HG03097 (cell line): ENCODE results near the gene ZBTB45.

Source experiments
- ATAC-seq: cut with Tn5 transposase; IDR thresholded peaks from one replicate; pipeline ENCODE4 v1.9.1; 2021; ENCODE audit not compliant: unreplicated experiment, low FRiP score

ZBTB45 gene

DNA sequence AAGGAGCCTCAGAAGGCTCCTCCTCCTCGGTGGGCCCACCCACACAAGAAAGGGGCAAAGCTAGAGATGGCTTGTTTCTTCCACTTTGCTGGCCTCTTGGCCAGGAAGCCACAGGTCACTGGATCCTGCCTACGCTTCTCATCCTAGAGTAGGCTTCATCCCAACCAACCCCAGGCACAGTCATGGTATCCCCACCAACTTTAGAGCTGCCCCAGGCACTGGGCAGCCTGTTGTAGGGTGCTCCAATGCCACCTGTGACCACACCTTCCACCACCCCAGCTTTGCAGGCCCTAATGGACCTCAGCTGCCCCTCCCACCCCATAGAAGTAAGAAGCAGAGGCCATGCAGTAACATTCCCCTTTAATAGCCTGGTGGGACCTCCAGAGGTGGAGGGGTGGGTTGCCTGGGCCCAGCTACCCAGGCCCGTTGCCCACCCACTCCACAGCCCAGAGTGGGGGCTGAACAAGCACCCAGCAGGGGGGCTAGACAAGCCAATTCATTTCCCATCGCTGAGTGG lies 35.8 kb upstream of the ZBTB45 start:
- no peak for ATAC-seq

DNA sequence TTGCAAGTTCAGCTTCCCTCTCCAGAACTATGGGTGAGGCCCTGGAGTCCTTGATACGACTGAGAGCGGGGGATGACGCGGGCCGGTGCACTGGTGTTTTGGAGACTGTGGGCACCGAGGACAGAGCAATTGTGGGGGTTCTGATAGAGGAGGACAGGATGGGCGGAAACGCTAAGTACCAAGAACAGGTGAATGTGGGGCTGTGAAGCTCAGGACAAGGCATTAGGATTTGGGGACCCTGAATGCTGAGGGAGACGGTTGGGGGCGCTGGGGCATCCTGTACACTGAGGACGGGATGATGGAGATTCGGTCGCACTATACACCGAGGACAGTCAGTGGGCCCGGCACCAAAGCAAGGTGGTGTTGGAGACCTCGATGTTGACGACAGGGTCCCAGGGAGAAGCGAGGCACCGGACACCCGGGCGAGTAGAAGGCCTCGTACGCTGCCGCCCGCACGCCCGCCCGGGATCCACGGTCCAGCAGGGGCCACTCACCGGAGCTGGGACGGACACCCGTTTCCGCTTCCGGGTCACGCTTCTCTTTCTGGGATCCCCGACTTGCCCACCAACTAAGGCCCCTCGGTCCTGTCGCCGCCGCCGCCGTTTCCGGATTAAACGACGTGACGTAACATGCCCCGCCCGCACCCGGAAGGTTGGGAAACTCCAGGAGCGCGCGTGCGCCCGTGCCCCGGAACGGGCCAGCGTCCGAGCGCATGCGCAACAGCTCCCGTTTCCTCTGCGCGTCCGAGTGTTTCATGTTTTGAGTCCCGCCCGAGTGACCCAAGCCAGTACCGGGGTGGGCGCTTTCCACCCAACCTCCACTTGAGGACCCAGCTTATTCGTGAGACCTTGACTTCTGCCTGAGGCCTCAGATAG lies 35.1 kb upstream of the ZBTB45 start, which contains the start of gene CHMP2A:
CHMP2A (minus strand) TSS at position 612 of the 875 bp plus-strand sequence. CDS start 893 bp downstream, outside the sequence.
- peak; percentile 28 for ATAC-seq

DNA sequence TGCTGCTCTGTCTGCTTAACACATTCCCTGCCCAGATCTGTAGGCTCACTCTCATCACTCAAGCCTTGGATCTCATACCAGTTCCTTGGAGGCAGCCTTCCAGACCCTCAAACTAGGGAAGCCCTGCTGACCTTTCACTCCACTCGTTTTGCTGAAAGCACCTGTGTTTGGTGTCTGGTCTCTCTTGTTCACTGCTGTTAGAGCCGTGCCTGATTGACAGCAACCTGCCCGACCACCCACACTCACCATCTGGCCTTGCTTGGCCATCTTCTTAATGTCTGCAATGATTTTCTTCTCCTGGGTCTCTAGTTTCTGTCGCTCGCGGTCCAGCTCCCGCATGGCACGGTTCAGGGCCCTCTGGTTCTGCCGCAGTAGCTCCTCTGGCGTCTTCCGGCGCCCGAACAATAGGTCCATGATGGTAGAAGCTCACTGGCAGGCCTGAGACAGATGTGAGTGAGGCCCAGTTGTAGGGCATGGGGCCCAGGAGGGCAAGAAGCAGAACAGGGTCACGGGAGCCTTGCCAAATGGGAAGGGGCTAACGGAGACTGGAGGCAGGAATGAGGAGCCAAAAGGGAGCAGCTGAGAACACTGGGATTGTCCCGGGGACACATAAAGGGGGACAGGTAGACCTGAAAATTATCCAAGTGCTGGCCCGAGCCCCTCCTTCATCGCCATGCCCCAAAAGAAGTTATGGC lies 34.3 kb upstream of the ZBTB45 start:
- ATAC-seq, result no peak

DNA sequence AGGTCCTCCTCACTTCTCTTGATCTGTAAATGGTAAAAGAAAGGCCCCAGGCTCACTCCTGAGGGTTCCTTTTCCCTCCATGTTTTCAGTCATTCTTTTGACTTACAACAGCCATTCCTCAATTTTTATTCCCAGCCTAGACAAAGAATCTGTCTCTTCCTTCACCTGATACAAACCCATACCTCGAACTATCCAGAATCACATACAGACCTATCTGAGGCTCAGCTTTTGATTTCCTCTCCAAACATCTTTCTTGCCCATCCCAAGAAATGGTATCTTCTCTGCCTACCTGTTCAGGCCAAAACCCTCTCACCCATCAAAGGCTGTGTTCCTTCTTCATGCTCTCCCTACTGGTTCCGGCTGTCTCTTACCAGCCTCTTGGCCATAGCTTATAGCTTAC lies 33.0 kb upstream of the ZBTB45 start:
- ATAC-seq, result no peak

DNA sequence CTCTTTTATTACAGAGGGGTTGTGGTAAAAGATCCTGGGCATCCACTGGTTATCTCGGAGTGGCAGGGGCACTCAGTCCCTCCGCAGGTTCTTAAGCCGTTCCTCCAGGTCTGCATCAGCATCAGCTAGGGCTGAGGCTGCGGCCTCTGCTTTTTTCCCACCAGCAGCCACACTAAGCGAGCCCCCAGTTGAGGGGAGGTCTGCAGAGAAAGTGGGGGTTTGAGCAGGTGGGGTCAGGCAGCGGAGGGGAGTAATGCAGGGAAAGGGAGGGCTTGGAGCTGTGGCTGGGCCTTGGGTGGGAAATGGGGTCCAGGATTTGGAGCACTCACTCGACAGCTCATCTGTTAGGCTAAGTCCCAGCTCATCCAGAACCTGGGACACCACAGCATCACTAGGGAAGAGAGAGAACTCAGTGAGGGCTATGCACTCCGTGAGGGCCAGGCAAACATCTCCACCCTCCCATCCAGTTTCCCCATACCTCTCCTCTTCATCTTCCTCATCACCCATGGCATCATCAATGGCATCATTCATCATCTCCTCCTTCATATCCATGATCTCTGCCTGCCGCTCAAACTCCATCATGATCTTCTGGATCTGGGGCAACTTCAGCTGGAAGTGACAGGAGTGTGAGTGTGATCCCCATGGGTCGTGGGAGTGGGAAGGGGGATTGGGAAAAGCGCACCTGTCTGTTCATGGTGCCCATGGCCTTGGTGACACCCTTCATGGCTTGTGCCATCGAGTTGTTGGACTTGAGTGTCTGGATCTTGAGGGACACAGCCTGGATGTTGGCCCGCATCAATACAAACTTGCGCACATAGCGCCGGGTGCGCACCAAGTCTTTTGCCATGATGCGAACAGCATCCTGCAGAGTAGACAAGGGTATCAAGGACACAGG lies 32.2 kb upstream of the ZBTB45 start:
- no peak for ATAC-seq

DNA sequence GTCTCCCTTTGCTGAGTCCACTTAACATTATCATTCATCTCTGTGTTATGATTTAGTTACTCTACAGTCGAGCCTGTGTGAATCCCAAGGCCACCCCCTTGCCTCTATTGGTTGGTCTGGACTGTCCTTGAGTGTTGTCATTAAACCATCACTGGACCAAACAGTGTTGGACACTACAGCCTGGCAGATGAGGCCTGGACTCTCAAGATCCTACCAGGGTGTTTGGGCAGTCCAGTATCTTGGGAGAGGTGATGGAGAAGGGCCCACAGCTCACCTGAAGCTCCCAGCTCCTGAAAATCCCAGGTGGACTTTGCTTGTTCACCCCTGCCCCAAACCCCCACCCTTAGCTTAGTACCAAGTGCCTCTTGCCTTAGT lies 31.5 kb upstream of the ZBTB45 start:
- no peak for ATAC-seq

DNA sequence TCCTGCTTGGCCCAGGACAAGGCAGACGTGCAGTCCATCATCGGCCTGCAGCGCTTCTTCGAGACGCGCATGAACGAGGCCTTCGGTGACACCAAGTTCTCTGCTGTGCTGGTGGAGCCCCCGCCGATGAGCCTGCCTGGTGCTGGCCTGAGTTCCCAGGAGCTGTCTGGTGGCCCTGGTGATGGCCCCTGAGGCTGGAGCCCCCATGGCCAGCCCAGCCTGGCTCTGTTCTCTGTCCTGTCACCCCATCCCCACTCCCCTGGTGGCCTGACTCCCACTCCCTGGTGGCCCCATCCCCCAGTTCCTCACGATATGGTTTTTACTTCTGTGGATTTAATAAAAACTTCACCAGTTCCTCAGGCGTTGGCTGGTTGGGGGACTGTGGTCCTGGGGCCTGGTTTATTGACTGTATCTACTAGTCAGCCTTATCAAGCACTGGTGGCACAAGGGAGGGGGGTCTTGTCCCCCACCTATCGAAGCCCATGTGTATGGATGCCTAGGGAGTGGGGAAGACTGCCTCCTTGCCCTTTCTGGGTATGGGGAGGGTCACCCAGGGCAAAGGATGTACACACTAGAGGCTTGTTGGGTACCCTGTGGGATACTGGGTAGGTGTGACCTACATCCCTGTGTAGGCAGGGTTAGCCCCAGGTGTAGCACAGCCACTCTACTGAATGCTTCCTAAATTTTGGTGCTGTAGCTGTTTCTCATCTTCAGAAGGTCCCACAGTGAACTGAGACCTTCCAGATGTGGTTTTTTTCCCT lies 30.9 kb upstream of the ZBTB45 start:
- no peak for ATAC-seq

GRCh38 chr19:58549664-58550361 lies 30.2 kb upstream of the ZBTB45 start:
- no peak for ATAC-seq

DNA sequence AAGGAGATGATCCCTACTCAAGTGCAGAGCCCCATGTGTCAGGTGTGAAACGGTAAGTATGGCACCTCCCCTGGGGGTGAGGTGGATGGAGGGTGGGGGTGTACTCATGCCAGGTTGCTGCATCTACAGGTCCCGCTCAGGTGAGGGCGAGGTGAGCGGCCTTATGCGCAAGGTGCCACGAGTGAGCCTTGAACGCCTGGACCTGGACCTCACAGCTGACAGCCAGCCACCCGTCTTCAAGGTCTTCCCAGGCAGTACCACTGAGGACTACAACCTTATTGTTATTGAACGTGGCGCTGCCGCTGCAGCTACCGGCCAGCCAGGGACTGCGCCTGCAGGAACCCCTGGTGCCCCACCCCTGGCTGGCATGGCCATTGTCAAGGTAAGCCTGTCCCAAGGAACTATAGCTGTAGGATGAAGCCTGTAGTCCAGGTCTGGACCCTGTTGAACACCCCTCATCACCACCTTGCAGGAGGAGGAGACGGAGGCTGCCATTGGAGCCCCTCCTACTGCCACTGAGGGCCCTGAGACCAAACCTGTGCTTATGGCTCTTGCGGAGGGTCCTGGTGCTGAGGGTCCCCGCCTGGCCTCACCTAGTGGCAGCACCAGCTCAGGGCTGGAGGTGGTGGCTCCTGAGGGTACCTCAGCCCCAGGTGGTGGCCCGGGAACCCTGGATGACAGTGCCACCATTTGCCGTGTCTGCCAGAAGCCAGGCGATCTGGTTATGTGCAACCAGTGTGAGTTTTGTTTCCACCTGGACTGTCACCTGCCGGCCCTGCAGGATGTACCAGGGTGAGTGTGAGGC lies 29.5 kb upstream of the ZBTB45 start:
- ATAC-seq, result no peak

- ATAC-seq, result no peak
Measured at GRCh38 chr19:58547323-58548312, 28.0 kb upstream of the ZBTB45 start.

DNA sequence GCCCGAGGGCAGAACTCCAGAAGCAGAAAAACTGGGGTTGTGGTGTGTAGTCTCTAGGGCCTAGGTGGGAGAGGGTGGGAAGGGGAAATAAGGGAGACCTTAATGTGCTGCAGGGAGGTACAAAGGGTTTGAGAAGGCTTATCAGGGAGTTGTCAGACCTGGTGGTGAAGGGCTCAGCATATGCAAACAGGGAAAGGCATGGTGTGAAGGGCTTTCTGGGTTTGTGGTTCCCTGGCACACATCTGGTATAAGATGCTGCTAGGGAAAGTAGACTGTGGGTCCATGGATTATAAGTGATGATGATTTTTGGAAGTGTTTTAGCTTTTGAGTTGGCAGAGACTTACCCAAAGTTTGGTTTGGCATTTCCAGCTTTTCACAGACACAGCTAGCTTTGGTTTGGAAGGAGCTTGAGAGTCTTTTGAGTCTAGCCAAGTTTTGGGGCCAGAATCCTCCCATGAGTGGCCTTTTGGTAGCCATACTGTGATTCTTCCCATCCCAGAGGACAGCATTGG lies 26.5 kb upstream of the ZBTB45 start:
- no peak for ATAC-seq

DNA sequence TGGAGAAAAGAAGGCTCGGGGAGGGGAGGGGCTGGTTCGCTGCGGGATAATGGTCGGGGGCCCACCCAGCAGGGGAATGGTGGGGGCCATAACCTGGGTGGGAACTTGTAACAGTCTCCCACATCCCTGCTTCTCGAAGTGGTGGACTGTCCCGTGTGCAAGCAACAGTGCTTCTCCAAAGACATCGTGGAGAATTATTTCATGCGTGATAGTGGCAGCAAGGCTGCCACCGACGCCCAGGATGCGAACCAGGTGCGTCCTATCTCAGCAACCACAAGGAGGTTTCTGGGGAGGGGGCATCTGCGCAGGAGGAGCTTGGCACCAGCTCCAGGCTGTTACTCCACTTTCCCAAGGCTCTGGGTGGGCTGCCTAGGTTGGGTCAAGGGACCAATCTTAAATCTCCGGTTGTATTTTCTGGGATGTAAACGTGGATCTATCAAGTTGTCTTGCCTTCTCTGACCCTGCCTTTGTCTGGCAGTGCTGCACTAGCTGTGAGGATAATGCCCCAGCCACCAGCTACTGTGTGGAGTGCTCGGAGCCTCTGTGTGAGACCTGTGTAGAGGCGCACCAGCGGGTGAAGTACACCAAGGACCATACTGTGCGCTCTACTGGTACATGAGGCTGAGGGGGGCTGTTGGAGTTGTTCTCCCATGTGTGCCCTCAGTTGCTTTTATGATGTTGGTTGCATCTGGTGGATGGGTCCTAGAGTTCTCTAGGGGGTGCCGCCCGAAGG lies 25.8 kb upstream of the ZBTB45 start:
- no peak for ATAC-seq

DNA sequence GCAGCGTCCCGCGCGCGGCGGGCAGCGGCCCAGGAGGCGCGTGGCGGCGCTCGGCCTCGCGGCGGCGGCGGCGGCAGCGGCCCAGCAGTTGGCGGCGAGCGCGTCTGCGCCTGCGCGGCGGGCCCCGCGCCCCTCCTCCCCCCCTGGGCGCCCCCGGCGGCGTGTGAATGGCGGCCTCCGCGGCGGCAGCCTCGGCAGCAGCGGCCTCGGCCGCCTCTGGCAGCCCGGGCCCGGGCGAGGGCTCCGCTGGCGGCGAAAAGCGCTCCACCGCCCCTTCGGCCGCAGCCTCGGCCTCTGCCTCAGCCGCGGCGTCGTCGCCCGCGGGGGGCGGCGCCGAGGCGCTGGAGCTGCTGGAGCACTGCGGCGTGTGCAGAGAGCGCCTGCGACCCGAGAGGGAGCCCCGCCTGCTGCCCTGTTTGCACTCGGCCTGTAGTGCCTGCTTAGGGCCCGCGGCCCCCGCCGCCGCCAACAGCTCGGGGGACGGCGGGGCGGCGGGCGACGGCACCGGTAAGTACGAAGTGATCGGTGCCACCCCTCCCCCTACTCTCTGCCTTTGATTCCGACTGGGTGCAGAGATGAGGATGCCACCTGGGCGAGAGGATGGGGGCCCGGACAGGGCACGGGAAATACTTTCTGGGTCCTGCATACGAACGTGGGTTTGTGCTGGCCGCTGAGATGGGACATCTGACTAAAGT lies 25.1 kb upstream of the ZBTB45 start:
- ATAC-seq, result peak; percentile 50

DNA sequence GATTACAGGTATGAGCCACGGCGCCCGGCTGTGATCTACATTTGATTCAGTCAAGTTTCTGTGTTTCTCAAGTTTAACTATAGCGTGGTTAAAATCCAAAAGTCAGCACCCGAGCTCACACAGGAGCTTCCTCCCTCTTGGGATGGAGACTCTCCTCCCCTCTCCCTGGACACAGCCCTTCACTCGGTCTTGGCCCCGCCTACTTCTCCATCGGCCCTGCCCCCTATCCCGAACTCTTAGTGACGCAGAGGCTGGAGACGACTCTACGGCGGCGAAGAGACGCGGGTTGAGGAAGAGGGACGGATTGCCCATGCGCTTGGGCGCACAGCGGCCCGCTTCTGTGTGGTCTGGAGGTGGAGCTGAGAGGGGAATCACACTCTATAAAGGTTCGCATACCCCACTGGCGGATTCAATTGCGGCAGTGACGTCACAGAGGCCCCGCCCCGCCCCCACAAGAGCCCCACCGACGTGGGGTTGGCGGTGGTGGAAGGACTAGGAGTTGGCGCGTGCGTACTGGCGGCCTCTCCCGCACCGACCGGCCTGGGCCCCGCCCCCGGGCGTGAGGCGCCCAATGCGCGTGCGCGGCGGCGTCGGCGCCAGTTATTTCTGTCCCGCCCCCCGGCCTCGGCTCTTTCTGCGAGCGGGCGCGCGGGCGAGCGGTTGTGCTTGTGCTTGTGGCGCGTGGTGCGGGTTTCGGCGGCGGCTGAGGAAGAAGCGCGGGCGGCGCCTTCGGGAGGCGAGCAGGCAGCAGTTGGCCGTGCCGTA lies 24.4 kb upstream of the ZBTB45 start, which contains the start of gene TRIM28:
TRIM28 (plus strand) TSS at position 239 of the 765 bp plus-strand sequence. CDS start 694 bp downstream, outside the sequence.
- ATAC-seq, result peak; percentile 78
